Measurements from ENCODE around the gene TTC28.
"Not testable (repeated sequence)": the region's sequence is repeated elsewhere in the genome, so short reads cannot be mapped to it uniquely, and the experiment has no call there.

The TTC28 gene

DNA sequence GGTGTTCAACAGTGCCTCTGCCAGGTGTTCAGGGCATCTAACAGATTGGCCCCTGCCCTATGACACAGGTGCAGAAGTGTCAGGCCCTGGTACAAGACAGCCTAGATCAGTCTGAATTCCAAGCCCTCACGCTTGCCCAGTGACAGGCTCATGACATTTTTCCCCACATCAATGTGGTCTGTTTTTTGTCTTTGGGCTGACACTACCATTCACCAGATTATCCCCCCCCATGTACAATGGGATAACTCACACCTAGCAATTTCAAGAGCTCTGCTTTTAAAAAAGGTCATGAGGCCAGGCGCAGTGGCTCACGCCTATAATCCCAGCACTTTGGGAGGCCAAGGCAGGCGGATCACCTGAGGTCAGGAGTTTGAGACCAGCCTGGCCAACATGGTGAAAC, 605.1 kb downstream of the TTC28 start:
- in situ Hi-C loops (cut with MboI; ENCODE audit: low sequenced_read_pairs) = no loop called here

DNA sequence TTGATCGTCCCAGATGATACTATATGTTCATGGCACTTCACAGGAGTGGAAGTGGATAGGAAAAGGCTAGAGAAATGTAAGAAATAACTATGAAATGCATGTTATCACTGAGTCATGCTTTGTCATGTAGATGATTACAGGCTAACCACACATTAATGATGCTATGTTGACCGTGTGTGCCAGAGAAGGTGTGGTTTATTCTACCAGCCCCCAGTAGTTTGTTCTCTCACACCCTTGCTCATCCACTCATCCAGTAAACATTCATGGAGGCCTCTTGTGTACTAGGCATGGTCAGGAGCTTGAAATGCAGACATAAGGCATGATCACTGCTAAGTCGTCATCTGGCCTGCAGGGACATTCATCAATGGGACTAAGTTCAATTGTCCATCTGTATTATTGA, 607.6 kb downstream of the TTC28 start:
- in situ Hi-C loops (cut with MboI; ENCODE audit: low sequenced_read_pairs) = no loop called here

DNA sequence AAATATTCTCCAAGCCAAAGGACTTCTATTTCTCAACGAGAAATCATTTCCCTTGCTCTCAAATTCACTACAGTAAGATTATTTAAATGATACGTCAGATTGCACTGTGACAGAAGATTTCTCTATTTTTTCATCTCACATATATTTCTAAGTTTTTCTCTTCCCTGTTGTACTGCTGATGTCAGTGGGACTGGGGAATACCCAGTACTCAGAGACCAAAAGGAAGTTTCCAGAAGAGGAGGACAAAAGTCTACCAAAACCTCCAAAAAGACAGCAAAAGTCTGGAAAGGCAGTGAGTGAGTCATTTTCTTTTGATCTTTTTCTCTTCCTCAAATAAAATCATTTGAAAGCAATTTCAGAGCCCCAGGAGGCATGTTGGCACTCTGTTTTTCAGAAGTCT, 610.8 kb downstream of the TTC28 start:
- in situ Hi-C loops (cut with MboI; ENCODE audit: low sequenced_read_pairs) = no loop called here

DNA sequence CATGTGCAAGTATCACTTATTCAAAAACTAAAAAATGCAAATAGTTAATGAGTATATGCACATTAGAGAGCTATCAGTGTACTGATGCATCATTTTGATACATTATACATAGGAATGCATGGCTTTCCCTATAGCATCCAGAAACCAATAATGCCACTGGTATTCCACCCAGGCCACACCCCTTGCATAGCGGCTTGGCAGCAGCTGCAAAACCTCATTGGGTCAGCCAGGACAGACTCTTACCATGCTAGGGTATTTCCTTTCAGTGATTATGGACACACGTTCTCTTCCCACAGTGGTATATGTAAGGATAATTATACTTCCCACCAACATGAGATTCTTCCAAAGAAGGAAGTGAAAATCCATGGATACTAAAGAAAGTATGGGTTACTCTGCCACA, 614.7 kb downstream of the TTC28 start:
- in situ Hi-C loops (cut with MboI; ENCODE audit: low sequenced_read_pairs) = no loop called here

DNA sequence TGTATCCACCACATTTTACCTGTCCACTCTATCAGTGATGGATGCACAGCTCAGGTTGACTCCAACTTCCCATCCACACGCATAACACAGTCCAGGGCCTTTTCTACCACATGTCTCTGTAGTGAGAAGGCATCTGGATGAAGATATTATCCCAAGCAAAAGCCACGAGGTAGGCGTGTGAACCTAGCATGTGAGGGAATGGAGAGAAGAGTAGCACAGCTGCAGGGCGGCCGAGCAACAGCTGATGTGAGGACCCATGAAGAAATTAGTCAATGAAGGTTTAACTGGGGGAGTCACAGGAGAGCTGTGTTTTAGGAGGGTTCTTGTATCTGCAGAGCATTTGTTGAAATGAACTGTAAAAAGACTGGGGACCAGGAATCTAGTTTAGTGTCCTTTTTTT, 616.0 kb downstream of the TTC28 start:
- in situ Hi-C loops (cut with MboI; ENCODE audit: low sequenced_read_pairs) = no loop called here

DNA sequence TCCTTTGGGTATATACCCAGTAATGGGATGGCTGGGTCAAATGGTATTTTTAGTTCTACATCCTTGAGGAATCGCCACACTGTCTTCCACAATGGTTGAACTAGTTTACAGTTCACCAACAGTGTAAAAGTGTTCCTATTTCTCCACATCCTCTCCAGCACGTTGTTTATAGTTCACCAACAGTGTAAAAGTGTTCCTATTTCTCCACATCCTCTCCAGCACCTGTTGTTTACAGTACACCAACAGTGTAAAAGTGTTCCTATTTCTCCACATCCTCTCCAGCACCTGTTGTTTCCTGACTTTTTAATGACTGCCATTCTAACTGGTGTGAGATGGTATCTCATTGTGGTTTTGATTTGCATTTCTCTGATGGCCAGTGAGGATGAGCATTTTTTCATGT, 619.0 kb downstream of the TTC28 start:
- in situ Hi-C loops (cut with MboI; ENCODE audit: low sequenced_read_pairs) = not testable (repeated sequence)

DNA sequence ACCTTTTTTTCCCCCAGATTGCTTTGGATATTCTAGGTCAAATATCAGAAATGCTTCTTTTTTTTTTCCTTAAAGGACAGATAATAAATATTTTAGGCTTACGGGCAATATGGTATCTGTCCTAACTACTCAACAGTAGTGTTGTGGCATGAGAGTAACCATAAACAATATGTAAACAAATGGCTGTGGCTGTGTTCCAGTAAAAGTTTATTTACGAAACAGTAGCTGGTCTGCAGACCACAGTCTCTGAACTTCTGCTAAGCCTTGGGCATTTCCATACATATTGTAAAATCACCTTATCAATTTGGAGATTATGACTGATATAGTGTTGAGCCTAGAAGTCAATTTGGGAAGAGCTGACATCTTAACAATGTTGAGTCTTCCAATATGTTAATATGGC, 621.6 kb downstream of the TTC28 start:
- in situ Hi-C loops (cut with MboI; ENCODE audit: low sequenced_read_pairs) = no loop called here

DNA sequence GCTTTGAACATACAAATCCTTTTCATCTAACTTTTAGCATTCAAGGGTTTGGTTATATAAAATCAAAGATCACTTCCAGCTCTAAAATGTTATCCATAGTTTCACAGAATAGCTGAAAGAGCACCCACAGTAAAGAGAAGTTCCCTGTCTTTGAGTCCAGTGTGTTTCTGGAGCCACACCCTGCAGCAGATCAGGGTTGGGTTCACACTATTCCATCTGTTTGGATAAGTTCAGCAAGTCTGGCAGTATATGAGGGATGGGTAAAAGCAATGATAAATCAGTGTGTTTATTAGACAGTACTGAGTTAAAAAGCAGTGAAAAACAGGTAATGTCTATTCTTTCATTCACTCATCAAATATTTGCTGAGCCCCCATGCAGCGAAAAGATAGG, 624.8 kb downstream of the TTC28 start:
- in situ Hi-C loops (cut with MboI; ENCODE audit: low sequenced_read_pairs) = no loop called here

DNA sequence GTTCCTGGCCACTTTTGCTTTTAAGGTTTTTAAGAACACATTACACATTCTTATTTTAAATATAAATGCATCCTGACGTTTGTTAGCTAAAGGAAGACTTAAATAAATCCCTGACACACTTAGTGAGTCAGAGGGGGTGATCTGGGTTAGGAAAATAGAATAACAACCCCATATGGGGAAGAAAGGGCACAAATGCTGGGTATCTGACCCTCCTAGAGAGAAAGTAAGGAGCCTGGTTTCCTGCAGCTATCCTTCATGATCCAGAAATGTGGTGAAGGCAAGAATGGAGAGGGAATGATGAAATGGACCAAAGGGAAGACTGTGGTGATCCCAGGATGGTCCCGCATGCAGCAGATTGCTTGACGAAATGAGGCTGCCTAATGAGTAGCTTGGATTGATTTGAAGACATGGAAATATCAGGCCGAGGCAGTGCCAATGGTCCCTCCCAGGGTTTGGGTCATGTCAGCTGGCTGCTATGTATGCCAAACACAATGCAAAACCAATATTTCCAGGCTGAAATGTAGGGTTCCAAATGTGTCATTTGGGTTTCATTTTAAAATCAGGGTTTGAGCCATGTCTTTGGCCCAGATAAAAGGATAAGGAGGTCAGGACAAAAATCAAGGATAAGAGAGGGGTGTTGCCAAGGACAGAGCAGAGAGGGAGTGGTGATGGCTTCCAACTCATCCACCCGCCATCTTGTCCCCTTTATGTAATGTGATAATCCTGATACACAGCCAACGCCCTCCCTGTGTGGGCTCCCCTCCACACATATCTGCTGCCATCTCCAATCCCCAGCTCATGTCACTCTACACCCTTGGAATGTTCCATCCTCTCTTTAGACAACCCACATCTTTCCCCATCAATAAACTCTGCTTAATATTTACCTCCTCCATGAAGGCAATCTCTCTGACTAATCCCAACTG, 625.5 kb downstream of the TTC28 start:
- in situ Hi-C loops (cut with MboI; ENCODE audit: low sequenced_read_pairs) = no loop called here

DNA sequence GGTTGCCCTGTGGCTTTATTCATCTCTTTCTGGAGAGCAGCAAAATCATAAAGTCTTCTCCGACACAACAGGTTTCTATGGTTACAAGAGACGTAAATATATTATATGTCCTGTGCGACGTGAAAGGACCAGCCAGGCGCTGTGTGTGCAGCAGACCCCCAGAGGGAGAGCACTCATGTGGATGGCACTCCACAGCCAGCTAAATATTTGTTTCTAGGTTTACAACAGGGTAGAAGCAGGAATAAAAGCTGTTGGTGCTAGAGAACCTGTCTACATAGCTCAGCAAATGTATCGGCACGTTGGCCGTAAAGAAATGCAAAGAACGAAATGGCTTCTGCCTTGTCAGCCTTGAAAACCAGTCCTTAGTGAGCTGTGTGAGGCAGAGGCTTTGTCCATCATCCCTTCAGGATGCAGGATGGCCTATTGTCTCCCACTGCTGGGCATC, 626.8 kb downstream of the TTC28 start:
- in situ Hi-C loops (cut with MboI; ENCODE audit: low sequenced_read_pairs) = no loop called here

DNA sequence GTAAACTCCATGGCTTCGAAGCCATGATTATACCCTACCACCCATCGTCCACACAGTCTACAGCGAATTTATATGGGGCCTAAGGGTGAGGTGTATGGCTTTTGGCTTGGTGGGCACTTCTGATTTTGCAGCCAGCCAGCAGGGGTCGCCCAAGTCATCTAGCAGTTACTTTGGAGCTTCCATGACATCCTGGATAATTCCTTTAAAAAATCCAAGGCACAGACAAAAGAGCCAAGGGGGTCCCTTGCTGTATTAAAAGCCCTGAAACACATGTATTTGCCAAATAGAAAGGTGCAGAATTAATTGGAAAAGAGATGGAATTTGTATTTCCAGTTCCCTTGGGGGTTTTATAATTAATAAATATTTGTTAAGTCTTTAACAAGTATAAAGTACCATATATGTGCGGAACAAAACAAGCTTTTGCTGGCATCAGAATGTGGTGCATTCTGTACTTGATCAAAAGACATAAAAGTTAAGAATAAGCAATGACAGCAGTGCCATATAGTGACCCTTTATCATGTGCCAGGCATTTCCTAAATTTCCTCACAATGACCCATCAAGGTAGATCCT, 627.8 kb downstream of the TTC28 start:
- in situ Hi-C loops (cut with MboI; ENCODE audit: low sequenced_read_pairs) = no loop called here

DNA sequence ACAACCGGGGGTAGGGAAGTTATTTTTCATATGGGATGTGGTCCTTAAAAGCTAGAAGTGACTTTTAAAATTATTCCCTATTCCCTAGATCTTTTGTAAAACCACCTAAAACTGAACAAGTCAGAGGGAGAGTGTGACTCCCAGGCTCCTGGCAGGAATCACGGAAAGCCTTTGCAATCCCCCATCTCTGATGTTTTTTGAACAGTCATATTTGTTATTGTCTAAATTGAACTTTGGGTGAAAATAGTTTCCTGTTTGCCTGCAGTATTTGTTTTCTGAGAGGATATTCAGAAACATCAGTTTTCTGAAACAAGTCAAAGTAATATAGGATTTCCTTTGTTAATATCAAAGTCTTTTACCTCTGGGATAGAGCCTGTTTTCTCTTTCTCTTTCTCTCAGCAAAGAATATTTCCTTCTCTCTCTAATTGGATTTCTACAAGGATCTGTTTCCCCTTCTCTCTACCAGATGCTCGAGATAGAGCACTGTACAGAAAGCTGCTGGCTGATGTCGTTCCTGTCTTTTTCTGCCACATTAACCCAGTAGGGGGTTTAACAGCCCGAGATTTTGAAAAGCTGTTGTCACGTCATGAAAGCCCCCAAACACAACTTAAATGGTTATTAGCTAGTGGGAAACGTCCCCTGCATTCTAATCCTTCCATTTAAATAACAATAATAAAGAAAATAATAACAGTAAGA, 628.4 kb downstream of the TTC28 start:
- in situ Hi-C loops (cut with MboI; ENCODE audit: low sequenced_read_pairs) = no loop called here

DNA sequence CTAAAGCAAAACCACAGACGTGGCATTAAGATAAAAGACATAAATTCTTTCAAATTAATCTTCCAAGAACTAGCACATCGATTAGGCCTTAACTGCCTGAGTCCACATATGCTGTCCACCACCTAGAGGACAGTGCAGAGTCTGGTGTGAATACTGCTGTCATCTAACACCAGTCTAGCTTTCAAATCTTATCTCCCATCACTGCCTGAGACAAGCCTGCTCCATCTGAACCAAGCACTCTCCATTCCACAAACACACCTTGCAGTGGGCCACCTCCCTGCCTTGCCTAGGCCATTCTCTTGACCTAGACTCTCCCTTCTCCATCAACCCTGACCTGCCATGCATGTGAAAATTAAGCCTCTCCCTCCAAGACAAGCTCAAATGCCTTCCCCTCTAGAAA, 631.1 kb downstream of the TTC28 start:
- in situ Hi-C loops (cut with MboI; ENCODE audit: low sequenced_read_pairs) = no loop called here

DNA sequence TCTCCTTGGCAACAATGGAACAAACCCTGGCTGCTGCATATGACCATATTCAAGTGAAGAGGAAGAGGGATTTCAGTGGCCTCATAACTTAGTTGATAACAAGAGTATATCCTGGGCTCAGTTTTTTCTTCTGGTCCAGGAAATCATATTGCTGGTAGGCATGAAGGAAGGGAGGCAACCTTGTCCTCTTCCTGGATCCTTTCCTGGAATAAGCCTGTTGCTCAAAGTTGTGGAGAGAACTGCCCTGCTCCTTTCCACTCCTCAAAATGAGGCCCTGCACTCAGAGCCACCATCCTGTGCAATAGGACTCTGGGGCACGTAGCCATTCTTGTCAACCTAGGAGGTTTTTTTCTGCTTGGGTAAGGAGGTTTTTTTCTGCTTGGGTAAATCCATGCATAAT, 631.9 kb downstream of the TTC28 start:
- in situ Hi-C loops (cut with MboI; ENCODE audit: low sequenced_read_pairs) = no loop called here

DNA sequence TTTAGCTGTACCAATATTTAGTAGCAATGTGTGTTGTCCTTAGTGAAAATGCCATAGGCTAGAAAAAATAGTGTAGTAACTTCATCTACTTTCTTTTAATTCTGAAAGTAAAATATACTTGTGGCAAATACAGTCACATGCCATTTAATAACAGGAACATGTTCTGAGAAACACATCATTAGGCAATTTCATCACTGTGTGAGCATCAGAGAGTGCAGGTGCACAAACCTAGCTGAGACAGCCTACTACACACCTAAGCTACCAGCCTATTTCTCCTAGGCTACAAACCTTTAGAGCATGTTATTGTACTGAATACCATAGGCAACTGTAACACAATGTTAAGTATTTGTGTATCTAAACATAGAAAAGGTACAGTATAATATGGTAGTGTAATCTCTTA, 633.5 kb downstream of the TTC28 start:
- in situ Hi-C loops (cut with MboI; ENCODE audit: low sequenced_read_pairs) = no loop called here

DNA sequence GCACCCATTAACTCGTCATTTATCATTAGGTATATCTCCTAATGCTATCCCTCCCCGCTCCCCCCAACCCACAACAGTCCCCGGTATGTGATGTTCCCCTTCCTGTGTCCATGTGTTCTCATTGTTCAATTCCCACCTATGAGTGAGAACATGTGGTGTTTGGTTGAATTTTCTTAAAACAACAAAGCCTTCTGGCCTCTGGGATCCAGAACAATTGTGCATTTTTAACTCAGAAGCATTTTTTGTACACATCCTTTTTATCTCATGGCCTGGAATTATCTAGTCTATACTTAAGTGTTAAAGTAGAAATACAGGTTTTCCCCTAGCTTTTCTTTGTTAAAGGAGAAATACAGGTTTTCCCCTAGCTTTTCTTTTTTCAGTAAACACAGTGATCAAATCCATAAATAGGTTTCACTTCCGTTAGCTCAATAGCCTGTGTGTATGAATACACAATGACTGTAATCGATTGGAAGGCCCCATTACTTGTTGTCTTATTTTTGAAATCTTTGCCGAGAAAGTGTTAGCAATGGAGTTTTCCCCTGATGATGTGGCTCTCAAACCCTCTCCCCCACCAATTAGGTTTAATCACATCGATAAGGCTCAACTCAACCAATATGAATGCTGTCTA, 635.0 kb downstream of the TTC28 start:
- in situ Hi-C loops (cut with MboI; ENCODE audit: low sequenced_read_pairs) = no loop called here

DNA sequence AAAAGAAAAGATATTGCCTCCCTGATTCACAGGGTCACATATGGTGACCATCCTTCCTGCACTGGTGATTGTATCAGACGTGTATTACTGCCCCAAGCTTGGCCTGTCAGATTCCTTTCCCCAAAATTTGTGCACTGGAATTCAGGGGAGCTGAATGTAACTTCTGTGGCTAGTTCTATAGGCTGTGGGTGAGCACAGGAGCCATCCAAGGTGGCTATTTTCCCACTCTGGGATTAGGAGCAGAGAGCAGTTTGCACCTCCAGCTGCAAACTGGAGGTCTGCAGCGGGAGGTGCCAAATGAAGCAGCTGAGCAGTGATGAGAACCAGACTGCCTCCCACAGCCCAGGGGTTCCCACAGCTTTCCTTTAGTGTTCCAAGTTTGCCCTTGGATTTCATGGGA, 636.4 kb downstream of the TTC28 start:
- in situ Hi-C loops (cut with MboI; ENCODE audit: low sequenced_read_pairs) = no loop called here

DNA sequence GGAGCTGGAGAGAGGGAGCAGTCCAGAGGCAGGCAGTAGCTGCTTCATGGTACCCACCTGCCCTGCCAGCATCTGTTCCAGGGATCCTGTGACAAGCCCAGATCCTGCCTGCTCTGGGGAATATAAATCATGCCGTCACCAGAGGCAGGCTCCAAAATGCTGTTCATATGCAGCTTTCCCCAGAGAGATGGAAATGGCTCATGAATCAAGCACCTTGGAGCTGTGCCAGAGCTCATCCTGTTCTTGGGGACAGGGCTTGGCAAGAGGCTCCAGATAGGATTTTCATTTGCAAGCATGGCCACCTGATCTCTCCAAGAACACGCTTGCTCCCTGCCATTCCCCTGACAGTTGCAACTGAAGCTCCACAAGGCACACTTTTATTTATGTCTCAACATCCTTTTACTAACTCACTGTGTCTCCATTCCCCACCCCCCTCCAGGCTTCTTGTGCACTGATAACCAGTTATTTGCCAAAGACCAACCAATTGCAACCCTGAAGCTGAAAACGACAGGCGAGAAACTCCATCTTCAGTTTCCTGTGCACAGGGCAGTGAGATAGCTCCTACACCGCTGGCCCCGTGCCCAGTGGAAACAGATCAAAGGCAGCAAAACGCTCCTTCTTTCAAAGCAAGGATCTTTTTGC, 644.8 kb downstream of the TTC28 start:
- in situ Hi-C loops (cut with MboI; ENCODE audit: low sequenced_read_pairs) = no loop called here

DNA sequence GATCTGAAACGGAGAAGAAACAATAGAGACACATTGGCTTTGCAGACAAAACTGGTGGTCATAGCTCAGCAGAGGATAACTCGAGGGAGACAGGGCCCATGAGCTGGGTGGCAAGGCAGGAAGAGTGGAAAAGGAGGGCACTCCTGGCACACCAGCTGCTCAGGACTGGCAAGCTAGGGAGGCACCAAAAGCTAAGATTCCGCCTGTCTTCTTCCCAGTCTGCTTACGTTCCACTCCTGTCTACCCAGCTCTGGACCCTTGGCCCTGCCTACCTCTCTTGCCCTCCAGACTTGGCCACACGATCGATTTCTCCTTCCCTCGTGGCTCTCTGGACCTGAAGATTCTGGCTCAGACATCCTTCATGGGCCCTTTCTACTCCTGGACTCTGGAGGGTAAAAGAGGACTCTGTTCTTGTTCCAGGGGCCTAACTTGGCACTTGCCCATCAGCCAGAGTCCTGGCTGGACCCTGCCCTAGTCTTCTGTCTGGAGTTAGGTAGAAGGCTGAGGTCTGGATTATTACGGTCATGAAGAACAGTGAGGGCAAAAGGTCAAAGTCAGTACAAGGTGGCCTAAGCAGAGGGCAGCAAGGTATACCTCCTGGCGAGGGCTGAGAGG, 645.4 kb downstream of the TTC28 start:
- in situ Hi-C loops (cut with MboI; ENCODE audit: low sequenced_read_pairs) = no loop called here

DNA sequence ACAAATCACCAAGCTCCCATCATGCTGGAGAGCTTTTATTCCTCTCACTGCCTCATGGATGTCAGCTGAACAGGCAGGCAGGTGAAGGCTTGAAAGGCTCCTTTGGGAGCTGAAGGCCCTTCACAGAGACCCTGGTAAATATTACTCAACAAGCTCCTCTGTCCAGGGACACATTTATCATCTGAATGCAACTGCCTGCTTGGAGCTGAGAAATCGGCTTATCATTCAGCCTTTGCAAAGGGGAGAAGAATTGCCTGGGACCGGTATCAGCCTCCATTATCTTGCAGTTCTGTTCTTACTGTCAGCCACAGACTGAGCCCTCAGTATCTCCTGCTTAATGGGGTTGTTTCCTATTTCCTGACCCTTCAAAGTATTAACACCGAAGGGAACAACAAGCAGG, 646.8 kb downstream of the TTC28 start:
- in situ Hi-C loops (cut with MboI; ENCODE audit: low sequenced_read_pairs) = no loop called here
